NCI-H1105 treated with DMSO at 0.1 percent for 48 hours (cell line): Measurements from ENCODE around the gene NCAN.
A peak's percentile ranks its signal among the peaks of the same experiment; 100 is the strongest.
"Not testable (repeated sequence)": the region's sequence is repeated elsewhere in the genome, so short reads cannot be mapped to it uniquely, and the experiment has no call there.

ENCODE experiments used
- DNase-seq: peaks from one replicate; lab custom pipeline; 2025; lab: John Stamatoyannopoulos, UW

The NCAN gene

GRCh38 chr19:19211499-19212420 lies at the start of gene NCAN:
NCAN (plus strand) TSS chr19:19211958; CDS start chr19:19216954, 4,996 bp downstream.
- DNase-seq: peak; percentile 14

DNA sequence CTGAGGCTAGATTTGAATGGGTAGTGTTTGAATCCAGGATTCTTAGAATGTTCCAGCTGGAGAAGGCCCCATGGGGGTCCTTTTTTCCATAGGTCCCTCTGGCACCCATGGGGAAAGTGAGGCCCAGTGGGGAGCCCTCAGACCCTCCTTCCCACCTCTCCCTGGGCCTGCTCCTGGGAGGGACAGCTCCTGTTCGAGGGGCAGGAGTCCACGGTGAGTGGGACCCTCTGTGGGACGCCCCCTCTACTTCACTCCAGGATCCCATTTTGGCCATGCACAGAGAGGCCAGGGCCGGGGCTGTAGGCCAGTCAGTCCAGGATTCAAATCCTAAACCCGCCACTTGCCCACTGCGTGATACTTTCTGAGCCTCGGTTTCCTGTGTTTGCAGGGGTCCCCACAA lies 49.3 kb upstream of the NCAN start:
- DNase-seq: no peak

GRCh38 chr19:19165396-19165795 lies 46.4 kb upstream of the NCAN start:
- DNase-seq: no peak

DNA sequence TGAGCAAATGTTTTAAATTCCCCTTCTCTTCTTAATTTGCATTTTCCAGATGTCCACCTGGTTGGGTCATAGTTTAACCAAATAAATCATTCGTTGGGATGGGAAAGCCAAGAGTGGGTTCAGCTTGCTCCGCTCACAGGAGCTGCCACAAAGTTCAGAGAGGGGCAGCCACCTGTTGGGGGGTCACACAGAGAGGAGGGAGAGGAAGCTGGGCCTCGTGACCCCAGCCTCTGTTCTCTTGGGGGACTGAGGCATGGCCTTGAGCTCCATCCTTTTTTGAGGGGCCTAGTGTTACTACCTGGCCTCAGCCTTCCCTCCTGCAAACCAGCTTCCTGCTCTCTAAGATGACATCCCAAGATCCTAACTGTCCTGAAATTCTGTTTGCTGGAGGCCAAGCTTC lies 44.1 kb upstream of the NCAN start:
- no peak for DNase-seq

DNA sequence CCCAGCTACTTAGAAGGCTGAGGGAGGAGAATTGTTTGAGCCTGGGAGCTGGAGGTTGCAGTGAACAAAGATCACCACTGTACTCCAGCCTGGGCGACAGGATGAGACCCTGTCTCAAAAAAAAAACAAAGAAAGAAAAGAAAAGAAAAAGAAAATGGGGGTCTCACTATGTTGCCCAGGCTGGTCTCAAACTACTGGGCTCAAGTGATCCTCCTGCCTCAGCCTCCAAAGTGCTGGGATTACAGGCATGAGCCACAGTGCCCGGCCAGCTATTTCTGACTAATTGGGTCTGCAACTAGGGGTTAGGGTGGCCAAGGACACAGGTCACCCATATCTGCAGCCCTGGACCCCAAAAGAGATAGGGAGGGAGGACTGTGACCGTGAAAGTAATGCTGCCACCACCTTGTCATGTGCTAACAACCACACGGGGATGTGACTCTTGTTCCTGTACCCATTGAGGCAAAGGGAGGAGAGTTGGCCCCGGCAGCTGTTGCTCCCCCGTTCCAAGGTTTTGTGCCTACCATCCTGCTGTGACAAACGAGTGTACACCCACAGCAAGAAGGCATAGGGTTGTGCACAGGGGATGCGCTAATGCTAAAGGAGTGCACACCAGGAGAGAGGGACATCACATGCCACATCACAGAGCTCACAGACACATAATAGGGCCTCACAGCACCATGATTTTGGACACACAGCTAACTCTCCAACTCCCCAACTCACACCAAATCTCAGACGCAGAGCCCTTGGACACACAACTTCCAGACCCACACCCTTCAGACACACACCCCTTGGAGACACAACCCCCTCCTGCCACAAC lies 42.3 kb upstream of the NCAN start:
- DNase-seq: no peak

GRCh38 chr19:19170053-19170872 lies 41.5 kb upstream of the NCAN start, which contains the start of gene MEF2B:
MEF2B (minus strand) TSS chr19:19170263; CDS start chr19:19150735, 19,528 bp downstream.
- peak; percentile 68 for DNase-seq

- no peak for DNase-seq
These were observed 40.7 kb upstream of the NCAN start for GRCh38 chr19:19170873-19171672.

GRCh38 chr19:19171821-19172532 lies 39.8 kb upstream of the NCAN start:
- no peak for DNase-seq

- DNase-seq: not testable (repeated sequence)
These were observed 38.5 kb upstream of the NCAN start for GRCh38 chr19:19173243-19173642.

GRCh38 chr19:19176950-19177349 lies 34.8 kb upstream of the NCAN start:
- DNase-seq: no peak

GRCh38 chr19:19179548-19180441 lies 32.0 kb upstream of the NCAN start:
- no peak for DNase-seq

DNA sequence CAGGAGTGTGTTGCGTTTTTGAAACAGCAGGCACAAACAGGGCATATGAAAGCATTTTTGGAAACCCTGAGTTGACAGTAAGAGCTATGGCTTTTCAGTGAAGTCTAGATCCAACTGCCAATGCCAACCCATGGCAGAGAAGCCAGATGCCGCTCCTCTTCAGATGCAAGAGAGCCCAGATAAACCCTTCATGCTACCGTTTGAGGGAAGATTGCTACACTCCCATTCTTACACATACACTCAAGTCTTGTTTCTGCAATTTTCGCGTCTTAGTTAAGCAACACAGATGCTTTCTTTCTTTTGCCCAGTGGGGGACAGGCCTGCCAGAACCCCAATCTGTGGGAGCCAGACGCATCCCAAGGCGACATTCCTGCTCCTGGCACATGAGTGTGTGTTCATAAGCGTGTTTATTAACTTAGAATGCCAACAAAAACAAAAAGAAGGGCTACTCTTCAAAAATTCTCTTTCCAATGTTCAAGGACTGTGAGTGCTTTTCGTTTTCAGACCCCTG lies 30.2 kb upstream of the NCAN start:
- no peak for DNase-seq

DNA sequence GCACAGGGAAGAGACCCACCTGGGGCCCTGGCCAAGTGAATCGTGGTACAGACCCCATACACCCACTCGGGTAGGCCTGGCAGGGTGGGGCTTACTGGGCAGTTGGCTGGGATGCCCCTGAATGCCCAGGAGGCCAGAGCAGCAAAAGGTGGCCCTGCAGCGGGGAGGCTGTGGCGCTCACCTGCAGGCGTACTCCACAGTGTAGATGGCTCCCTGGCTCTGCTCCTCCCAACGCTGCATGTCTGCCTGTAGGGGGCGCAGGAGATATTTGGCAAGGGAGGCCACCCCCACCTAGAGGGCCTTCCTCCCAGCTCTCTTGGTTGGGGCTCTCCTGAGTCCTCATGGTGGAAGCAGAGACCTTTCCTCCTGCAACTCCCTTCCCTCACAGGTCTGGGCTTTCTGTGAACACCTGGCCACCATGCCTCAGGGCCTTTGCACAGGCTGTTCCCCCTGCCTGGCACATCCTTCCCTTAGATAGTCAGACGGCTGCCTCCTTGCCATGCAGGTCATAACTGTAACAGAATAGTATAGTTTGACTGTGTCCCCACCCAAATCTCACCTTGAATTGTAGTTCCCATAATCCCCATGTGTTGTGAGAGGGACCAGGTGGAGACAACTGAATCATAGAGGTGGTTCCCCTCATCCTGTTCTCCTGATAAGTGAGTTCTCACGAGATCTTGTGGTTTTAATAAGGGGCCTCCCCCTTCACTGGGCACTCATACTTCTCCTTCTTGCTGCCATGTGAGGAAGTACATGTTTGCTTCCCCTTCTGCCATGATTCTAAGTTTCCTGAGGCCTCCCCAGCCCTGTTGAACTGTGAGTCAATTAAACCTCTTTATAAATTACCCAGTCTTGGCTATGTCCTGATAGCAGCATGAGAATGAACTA lies 25.7 kb upstream of the NCAN start:
- no peak for DNase-seq

GRCh38 chr19:19186742-19187141 lies 25.0 kb upstream of the NCAN start:
- DNase-seq: no peak

DNA sequence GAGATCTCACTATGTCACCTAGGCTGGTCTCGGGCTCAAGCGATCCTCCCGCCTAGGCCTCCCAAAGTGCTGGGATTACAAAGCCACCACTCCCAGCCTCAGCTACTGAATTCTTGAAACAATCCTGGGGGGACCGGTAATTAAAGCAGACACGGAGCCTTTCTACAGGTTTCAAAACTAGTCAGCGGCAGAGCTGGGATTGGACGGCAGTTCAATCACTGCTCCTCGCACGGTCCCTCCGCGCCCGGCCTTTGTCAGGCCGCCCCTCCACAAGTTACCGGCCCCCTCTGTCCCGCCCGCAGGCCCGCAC lies 20.0 kb upstream of the NCAN start:
- DNase-seq: no peak

GRCh38 chr19:19192078-19192882 lies 19.5 kb upstream of the NCAN start, which contains the start of the genes BORCS8 and RFXANK:
BORCS8 (minus strand) TSS chr19:19192152; CDS start chr19:19192117, 35 bp downstream.
RFXANK (plus strand) TSS chr19:19192258; CDS start chr19:19193947, 1,689 bp downstream.
- DNase-seq: peak; percentile 99

GRCh38 chr19:19192910-19193423 lies 18.8 kb upstream of the NCAN start:
- DNase-seq: peak; percentile 16
